Vagina (tissue), 2 donors: ENCODE data around the gene YTHDF2. TPM values are rescaled to one million over a fixed set of nuclear protein-coding genes. Genes with fewer than 3 reads are reported as not detected.
"Not testable (repeated sequence)": the region's sequence is repeated elsewhere in the genome, so short reads cannot be mapped to it uniquely, and the experiment has no call there.

Experiments used
- DNase-seq, 2 donors: peaks; one replicate each; pipeline ENCODE4 v3.0.0-alpha.2; 2017; ENCODE audit errors: extremely low spot score in 2 of 2
- H3K27ac ChIP-seq: fragments of 200-600 bp; sonication (generic); one replicate; pipeline ENCODE4 v1.5.1; 2019
- H3K27me3 ChIP-seq: fragments of 200-600 bp; sonication (generic); one replicate; pipeline ENCODE4 v1.5.1; 2019
- H3K36me3 ChIP-seq, 2 donors: fragments of 200-600 bp; sonication (generic); one replicate each; pipeline ENCODE4 v1.5.1; 2017 to 2019
- H3K4me1 ChIP-seq: fragments of 200-600 bp; sonication (generic); one replicate; pipeline ENCODE4 v1.5.1; 2019
- H3K4me3 ChIP-seq, 2 donors: fragments of 200-600 bp; sonication (generic); 1 replicate in 1 of 2; 2 replicates in 1 of 2; pipeline ENCODE4 v1.5.1; 2016 to 2019
- H3K9me3 ChIP-seq: fragments of 200-600 bp; sonication (generic); one replicate; pipeline ENCODE4 v1.5.1; 2019
- CTCF ChIP-seq, 3 experiments: fragments of 450-650 bp in 2 of 3; fragments of 200-600 bp in 1 of 3; sonication (generic) in 1 of 3; IDR thresholded peaks; one replicate each; pipeline ENCODE4 v1.5.1; 2017 to 2019; ENCODE audit warnings: antibody characterized with exemption in 3 of 3, mild to moderate bottlenecking in 2 of 3, moderate library complexity in 2 of 3
- POLR2A ChIP-seq, 2 donors: fragments of 450-650 bp; IDR thresholded peaks; one replicate each; pipeline ENCODE4 v1.6.1; 2017; ENCODE audit warnings: antibody characterized with exemption in 2 of 2, mild to moderate bottlenecking in 2 of 2, moderate library complexity in 2 of 2
- POLR2AphosphoS5 ChIP-seq, 2 donors: sonication (generic); formaldehyde crosslinking; IDR thresholded peaks; one replicate each; pipeline ENCODE4 v1.9.0; 2017; ENCODE audit warnings: antibody characterized with exemption in 2 of 2, mild to moderate bottlenecking in 2 of 2, low read depth in 1 of 2; ENCODE audit not compliant: insufficient read depth in 1 of 2
- intact Hi-C: fragments of 100-400 bp; cut with DNase I; formaldehyde crosslinking; loops from one replicate; pipeline ENCODE4 v1.15.1; 2023
- total RNA-seq: library from RNA; depleted of rRNA; stranded (reverse); fragments of >200 nt; gene quantifications from one replicate; pipeline ENCODE4 v1.2.3, GENCODE V29; 2016

YTHDF2 gene
- total RNA-seq, 1 donor from 2014 or later: 61.9 TPM

GRCh38 chr1:28783363-28783762 is 46.6 kb downstream of the YTHDF2 start:
- no peaks in the 10 kb centered on the region for H3K36me3 ChIP-seq
- no peaks in the 10 kb centered on the region for H3K9me3 ChIP-seq
- DNase-seq: no peak
- no peaks in the 10 kb centered on the region for H3K27me3 ChIP-seq
- no peaks in the 10 kb centered on the region for H3K4me1 ChIP-seq
- TF ChIP-seq POLR2AphosphoS5 (IDR thresholded peaks at IDR 0.05; ENCODE audit: insufficient read depth in 1 of 2, low read depth in 1 of 2): no peak
- no peak for TF ChIP-seq POLR2A (IDR thresholded peaks at IDR 0.05)
- TF ChIP-seq CTCF (IDR thresholded peaks at IDR 0.05): no peak
- intact Hi-C loops: loop anchor here (10.0 kb wide), 1 partner anchor 251 kb away; no protein-coding TSS in a partner anchor
- no peak overlapping the region for H3K27ac ChIP-seq
- no peak overlapping the region for H3K4me3 ChIP-seq

- Histone ChIP-seq H3K27ac (no peak overlapping the region), H3K4me3 (no peak overlapping the region), H3K36me3 (no peaks in the 10 kb centered on the region), H3K9me3 (no peaks in the 10 kb centered on the region), H3K27me3 (no peaks in the 10 kb centered on the region), H3K4me1 (no peaks in the 10 kb centered on the region)
- no peak for DNase-seq
- intact Hi-C loops: loop anchor here (5.0 to 10.0 kb wide), 2 partner anchors 83 to 245 kb away; no protein-coding TSS in a partner anchor
- TF ChIP-seq POLR2A (IDR thresholded peaks at IDR 0.05): no peak
- no peak for TF ChIP-seq POLR2AphosphoS5 (IDR thresholded peaks at IDR 0.05; ENCODE audit: insufficient read depth in 1 of 2, low read depth in 1 of 2)
Measured at GRCh38 chr1:28789412-28789811, 52.7 kb downstream of the YTHDF2 start.

DNA sequence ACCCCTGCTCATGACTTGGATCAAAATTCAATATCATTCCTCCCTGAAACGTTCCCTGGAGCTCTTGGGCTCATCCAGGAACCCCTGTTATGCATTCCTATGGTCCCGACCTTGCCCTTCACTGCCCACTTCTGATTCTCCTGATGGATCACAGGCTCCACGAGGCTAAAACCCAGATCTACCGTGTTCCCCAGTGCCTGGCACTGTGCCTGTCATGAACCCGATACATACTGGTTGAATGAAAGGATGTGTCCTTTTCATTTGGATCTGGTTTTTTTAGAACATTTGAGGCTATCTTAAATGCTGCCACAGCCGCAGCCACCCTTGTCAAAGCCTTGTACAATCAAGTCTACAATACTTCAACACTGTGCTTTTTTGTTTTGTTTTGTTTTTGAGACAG is 53.1 kb downstream of the YTHDF2 start:
- Histone ChIP-seq H3K27me3 (no peaks in the 10 kb centered on the region), H3K4me3 (no peak overlapping the region), H3K9me3 (no peaks in the 10 kb centered on the region), H3K4me1 (no peaks in the 10 kb centered on the region), H3K36me3 (no peaks in the 10 kb centered on the region), H3K27ac (no peak overlapping the region)
- intact Hi-C loops: loop anchor here (5.0 to 10.0 kb wide), 2 partner anchors 82 to 245 kb away; no protein-coding TSS in a partner anchor
- TF ChIP-seq CTCF (IDR thresholded peaks at IDR 0.05) (no peak), POLR2AphosphoS5 (IDR thresholded peaks at IDR 0.05; ENCODE audit: insufficient read depth in 1 of 2, low read depth in 1 of 2) (no peak), POLR2A (IDR thresholded peaks at IDR 0.05) (no peak)
- DNase-seq: no peak

DNA sequence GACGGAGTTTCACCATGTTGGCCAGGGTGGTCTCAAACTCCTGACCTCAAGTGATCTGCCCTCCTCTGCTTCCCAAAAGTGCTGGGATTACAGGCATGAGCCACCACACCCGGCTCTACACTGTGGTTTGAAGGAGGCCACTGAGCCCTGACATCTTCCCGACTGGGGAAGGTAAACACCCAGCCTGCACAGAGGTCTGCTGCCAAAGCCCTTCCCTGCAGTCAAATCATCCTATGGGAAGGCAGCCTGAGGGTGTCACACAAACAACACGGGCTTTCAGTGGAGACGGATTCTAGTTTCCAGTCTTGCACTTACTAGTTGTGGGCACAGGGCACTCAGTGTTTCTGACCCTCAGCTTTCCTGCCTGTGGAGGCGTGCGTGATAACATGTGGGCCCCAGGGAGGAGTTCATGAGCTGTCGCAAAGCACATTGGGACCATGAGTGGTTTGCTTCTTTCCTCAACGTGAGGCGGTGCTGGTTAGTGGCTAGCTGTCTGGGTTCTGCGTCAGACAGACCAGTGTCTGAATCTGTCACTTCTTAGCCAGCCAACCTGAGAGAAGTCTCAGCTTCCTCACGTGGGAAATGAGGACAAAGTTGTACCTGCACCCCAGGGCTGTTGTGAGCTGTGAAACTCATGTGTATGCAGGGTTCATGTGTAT is 53.8 kb downstream of the YTHDF2 start:
- Histone ChIP-seq H3K27ac (no peak overlapping the region), H3K4me1 (no peaks in the 10 kb centered on the region), H3K9me3 (no peaks in the 10 kb centered on the region), H3K36me3 (no peaks in the 10 kb centered on the region), H3K27me3 (no peaks in the 10 kb centered on the region), H3K4me3 (no peak overlapping the region)
- DNase-seq: no peak
- TF ChIP-seq POLR2AphosphoS5 (IDR thresholded peaks at IDR 0.05; ENCODE audit: insufficient read depth in 1 of 2, low read depth in 1 of 2) (no peak), CTCF (IDR thresholded peaks at IDR 0.05) (no peak), POLR2A (IDR thresholded peaks at IDR 0.05) (no peak)
- intact Hi-C loops: no loop called here

- DNase-seq, intact Hi-C loops, H3K27ac ChIP-seq, H3K4me1 ChIP-seq, H3K27me3 ChIP-seq, H3K4me3 ChIP-seq, H3K36me3 ChIP-seq, H3K9me3 ChIP-seq: not testable (repeated sequence)
Measured at GRCh38 chr1:28791929-28792328, 55.2 kb downstream of the YTHDF2 start.

GRCh38 chr1:28792644-28793121 is 55.9 kb downstream of the YTHDF2 start:
- DNase-seq: no peak
- Histone ChIP-seq H3K4me1 (no peaks in the 10 kb centered on the region), H3K27ac (no peak overlapping the region), H3K4me3 (no peak overlapping the region), H3K27me3 (no peaks in the 10 kb centered on the region), H3K36me3 (no peaks in the 10 kb centered on the region), H3K9me3 (no peaks in the 10 kb centered on the region)
- no peak for TF ChIP-seq POLR2A (IDR thresholded peaks at IDR 0.05)
- no peak for TF ChIP-seq CTCF (IDR thresholded peaks at IDR 0.05)
- no peak for TF ChIP-seq POLR2AphosphoS5 (IDR thresholded peaks at IDR 0.05; ENCODE audit: insufficient read depth in 1 of 2, low read depth in 1 of 2)
- intact Hi-C loops: no loop called here

GRCh38 chr1:28794582-28794981 is 57.8 kb downstream of the YTHDF2 start:
- H3K4me3 ChIP-seq, H3K27me3 ChIP-seq, H3K36me3 ChIP-seq, DNase-seq, intact Hi-C loops, H3K9me3 ChIP-seq, H3K27ac ChIP-seq, H3K4me1 ChIP-seq: not testable (repeated sequence)
